DOHH2 (cell line): ENCODE results near the gene PTPRT.

ENCODE experiments used
- H3F3A ChIP-seq: fragments of 200-600 bp; sonication (generic), shearing (Covaris generic); 2 replicates; pipeline ENCODE4 v1.6.0; 2016; ENCODE audit warnings: antibody characterized with exemption, mild to moderate bottlenecking; ENCODE audit not compliant: control insufficient read depth, insufficient read depth
- H3K27ac ChIP-seq: fragments of 200-600 bp; sonication (generic); 2 replicates; pipeline ENCODE4 v1.5.1; 2014; ENCODE audit warnings: low read depth, mild to moderate bottlenecking, low read length, moderate library complexity
- H3K27me3 ChIP-seq: fragments of 200-600 bp; sonication (generic); 2 replicates; pipeline ENCODE4 v1.6.1; 2014; ENCODE audit warnings: mild to moderate bottlenecking, low read length, mixed read lengths; ENCODE audit not compliant: control insufficient read depth
- H3K36me3 ChIP-seq: fragments of 200-600 bp; sonication (generic); 2 replicates; pipeline ENCODE4 v1.6.1; 2014; ENCODE audit warnings: mild to moderate bottlenecking, low read length, moderate library complexity, mixed read lengths; ENCODE audit not compliant: control insufficient read depth
- H3K4me1 ChIP-seq: fragments of 200-600 bp; sonication (generic); 2 replicates; pipeline ENCODE4 v1.6.1; 2014; ENCODE audit warnings: mild to moderate bottlenecking, low read length, mixed read lengths; ENCODE audit not compliant: control insufficient read depth
- H3K4me2 ChIP-seq: fragments of 200-600 bp; sonication (generic); 2 replicates; pipeline ENCODE4 v1.6.0; 2014; ENCODE audit warnings: mild to moderate bottlenecking, low read length, moderate library complexity
- H3K4me3 ChIP-seq: fragments of 200-600 bp; sonication (generic); 2 replicates; pipeline ENCODE4 v1.5.1; 2014; ENCODE audit warnings: mild to moderate bottlenecking, low read length, mixed read lengths
- H3K79me2 ChIP-seq: fragments of 200-600 bp; sonication (generic); 2 replicates; pipeline ENCODE4 v1.6.1; 2014; ENCODE audit warnings: mild to moderate bottlenecking, low read length, mixed read lengths; ENCODE audit not compliant: control insufficient read depth
- H3K9me2 ChIP-seq: fragments of 200-600 bp; sonication (generic); replicated peaks from 2 replicates; pipeline ENCODE4 v1.6.1; 2014; ENCODE audit warnings: mild to moderate bottlenecking, low read length, mixed read lengths; ENCODE audit not compliant: control insufficient read depth
- H3K9me3 ChIP-seq: fragments of 200-600 bp; sonication (generic); 2 replicates; pipeline ENCODE4 v1.6.1; 2014; ENCODE audit warnings: antibody characterized with exemption, low read length, mixed read lengths; ENCODE audit not compliant: control insufficient read depth, insufficient read depth
- H4K20me1 ChIP-seq: fragments of 200-600 bp; sonication (generic); 2 replicates; pipeline ENCODE4 v1.6.0; 2014; ENCODE audit warnings: low read depth, mild to moderate bottlenecking, antibody characterized with exemption, low read length, moderate library complexity; ENCODE audit not compliant: control insufficient read depth, insufficient read depth
- EZH2phosphoT487 ChIP-seq: fragments of 200-600 bp; sonication (generic); IDR thresholded peaks from 2 replicates; pipeline ENCODE4 v1.6.1; 2017; ENCODE audit warnings: borderline replicate concordance, mild to moderate bottlenecking, antibody characterized with exemption, low read length, moderate library complexity, mixed read lengths
- TF ChIP-seq, protein P1 (sequence below): fragments of 200-600 bp; sonication (generic); IDR thresholded peaks from one replicate; pipeline ENCODE4 v1.5.1; 2014; ENCODE audit warnings: antibody characterized with exemption, mild to moderate bottlenecking, low read depth, low read length; ENCODE audit not compliant: poor library complexity, severe bottlenecking

Gene PTPRT

DNA sequence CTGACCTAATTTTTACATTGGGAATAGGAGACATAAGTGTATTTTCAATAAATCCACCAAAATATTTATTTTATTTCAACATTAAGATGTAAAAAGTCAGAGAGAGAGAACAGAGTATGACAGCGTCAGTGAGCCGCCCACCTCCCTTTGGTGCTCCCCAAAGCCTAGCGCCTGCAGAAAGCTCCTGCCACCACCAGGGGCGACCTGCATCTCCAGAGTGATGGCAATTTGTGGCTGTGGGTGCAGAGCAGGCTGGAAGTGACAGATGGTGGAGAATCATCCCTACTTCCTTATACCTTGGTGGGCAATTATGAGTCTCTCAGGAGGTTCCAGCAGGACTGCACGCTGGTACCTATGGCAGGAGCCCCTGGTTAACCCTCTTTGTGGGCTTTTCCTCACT, 87.3 kb downstream of the PTPRT start:
- no peak overlapping the region for H3K4me3 ChIP-seq
- no peaks in the 10 kb centered on the region for H3K36me3 ChIP-seq
- no peak overlapping the region for H3K27ac ChIP-seq
- H3F3A ChIP-seq, result no peaks in the 10 kb centered on the region
- no peaks in the 10 kb centered on the region for H3K9me3 ChIP-seq
- H3K79me2 ChIP-seq, result no peaks in the 10 kb centered on the region
- H3K27me3 ChIP-seq, result no peaks in the 10 kb centered on the region
- no peaks in the 10 kb centered on the region for H3K4me1 ChIP-seq
- TF ChIP-seq, protein P1, sequence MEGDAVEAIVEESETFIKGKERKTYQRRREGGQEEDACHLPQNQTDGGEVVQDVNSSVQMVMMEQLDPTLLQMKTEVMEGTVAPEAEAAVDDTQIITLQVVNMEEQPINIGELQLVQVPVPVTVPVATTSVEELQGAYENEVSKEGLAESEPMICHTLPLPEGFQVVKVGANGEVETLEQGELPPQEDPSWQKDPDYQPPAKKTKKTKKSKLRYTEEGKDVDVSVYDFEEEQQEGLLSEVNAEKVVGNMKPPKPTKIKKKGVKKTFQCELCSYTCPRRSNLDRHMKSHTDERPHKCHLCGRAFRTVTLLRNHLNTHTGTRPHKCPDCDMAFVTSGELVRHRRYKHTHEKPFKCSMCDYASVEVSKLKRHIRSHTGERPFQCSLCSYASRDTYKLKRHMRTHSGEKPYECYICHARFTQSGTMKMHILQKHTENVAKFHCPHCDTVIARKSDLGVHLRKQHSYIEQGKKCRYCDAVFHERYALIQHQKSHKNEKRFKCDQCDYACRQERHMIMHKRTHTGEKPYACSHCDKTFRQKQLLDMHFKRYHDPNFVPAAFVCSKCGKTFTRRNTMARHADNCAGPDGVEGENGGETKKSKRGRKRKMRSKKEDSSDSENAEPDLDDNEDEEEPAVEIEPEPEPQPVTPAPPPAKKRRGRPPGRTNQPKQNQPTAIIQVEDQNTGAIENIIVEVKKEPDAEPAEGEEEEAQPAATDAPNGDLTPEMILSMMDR, result peak; percentile 24
- TF ChIP-seq EZH2phosphoT487, result no peak
- no peaks in the 10 kb centered on the region for H4K20me1 ChIP-seq
- no peaks in the 10 kb centered on the region for H3K9me2 ChIP-seq
- H3K4me2 ChIP-seq, result no peak overlapping the region

DNA sequence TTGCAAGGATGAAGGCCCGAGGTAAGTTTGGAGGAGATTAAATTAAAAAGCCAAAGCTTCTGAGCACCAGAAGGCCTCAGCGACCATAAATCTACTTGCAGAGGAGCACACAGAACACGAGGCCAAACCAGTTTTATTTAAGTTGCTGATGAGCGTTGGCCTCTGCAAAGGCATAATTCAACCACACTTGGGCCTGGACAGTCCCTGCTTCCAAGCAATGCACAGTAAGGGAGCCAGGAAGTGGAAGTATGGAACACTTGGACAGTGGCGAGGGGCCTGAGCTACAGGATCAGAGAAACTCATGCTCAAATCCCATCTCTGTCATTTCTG, 92.8 kb downstream of the PTPRT start:
- TF ChIP-seq EZH2phosphoT487, result no peak
- TF ChIP-seq, protein P1, result no peak
- Histone ChIP-seq H3K9me2 (no peaks in the 10 kb centered on the region), H3K4me2 (no peak overlapping the region), H4K20me1 (no peaks in the 10 kb centered on the region), H3F3A (no peaks in the 10 kb centered on the region), H3K27ac (no peak overlapping the region), H3K4me1 (no peaks in the 10 kb centered on the region), H3K79me2 (no peaks in the 10 kb centered on the region), H3K9me3 (peaks cover 2% of the 10 kb centered on the region; the same call in 1 of the 2 replicates), H3K36me3 (no peaks in the 10 kb centered on the region), H3K4me3 (no peak overlapping the region), H3K27me3 (no peaks in the 10 kb centered on the region)

DNA sequence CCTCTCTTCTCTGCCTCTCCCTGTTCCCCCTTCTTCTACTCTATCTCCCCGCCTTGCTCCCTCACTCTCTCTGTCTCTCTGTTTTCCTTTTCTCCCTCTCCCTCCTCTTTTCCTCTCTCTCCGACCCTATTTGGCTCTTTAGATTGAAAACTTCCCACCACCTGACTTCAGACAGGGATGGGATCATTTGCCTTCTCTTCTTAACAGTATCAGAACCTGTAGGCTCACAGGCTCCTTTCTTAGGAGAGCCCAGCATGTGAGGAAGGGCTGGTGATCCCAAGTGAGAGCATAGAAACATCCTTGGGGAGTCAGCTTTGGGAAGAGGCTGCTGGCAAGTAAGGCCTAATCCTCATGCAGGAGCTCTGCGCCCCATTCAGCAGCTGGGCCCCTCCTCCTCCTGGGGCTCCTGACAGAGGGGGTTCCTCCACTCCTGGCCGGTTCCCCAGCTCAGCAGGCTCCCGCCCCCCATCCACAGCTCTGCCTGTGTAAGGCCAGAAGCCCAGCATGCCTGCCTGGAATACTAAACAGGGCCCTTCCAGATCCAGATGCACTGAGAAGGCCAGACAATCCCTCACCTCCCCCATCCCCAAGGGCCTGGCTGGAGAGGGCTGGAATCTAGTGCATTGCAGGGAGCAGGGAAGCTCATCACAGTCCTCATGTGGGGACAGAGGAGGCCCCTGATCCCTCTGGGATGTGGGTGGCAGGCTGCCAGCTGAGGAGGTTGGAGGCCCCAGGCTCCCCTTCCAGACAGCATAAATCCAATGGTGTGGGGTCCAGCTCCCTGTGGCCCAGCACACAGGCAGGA, 93.4 kb downstream of the PTPRT start:
- no peak overlapping the region for H3K4me3 ChIP-seq
- no peaks in the 10 kb centered on the region for H4K20me1 ChIP-seq
- H3K27me3 ChIP-seq, result no peaks in the 10 kb centered on the region
- no peaks in the 10 kb centered on the region for H3K36me3 ChIP-seq
- TF ChIP-seq EZH2phosphoT487, result no peak
- TF ChIP-seq, protein P1, result no peak
- H3K9me3 ChIP-seq, result peaks cover 2% of the 10 kb centered on the region; the same call in 1 of the 2 replicates
- no peaks in the 10 kb centered on the region for H3K79me2 ChIP-seq
- no peaks in the 10 kb centered on the region for H3F3A ChIP-seq
- no peak overlapping the region for H3K27ac ChIP-seq
- no peaks in the 10 kb centered on the region for H3K4me1 ChIP-seq
- no peak overlapping the region for H3K4me2 ChIP-seq
- H3K9me2 ChIP-seq, result no peaks in the 10 kb centered on the region
